ENCODE results near the gene ZNF175.

The ZNF175 gene

DNA sequence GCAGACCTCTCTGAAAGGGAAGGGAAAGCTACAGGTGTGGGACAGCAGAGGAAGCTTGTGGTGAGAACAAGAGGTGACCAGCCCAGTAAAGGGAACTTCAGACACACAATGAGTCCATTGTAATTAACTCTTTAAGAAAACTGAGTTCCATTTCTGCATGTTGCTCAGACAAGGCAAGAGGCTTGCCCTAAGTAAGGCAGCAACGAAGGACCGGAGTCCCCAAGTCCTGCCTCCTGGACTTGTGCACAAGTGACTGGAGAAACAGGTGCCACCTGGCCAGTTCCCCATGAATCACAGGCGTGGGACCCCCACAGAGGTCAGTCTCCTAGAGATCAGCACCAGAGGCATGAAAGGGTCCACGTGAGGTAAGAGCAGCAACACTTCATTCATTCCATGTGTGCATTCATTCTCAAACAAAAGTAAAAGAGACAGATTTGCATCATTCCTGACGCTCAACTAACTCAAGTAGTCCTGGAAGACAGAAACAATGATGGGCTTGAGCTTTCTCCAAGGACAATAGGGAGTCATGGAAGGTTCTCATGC lies 24.9 kb upstream of the ZNF175 start:
- no peak overlapping the region for H3K4me3 ChIP-seq (ENCODE audit: low read length)
- TF ChIP-seq ZNF274 (IDR thresholded peaks at IDR 0.05; ENCODE audit: low read depth, low read length), result no peak

DNA sequence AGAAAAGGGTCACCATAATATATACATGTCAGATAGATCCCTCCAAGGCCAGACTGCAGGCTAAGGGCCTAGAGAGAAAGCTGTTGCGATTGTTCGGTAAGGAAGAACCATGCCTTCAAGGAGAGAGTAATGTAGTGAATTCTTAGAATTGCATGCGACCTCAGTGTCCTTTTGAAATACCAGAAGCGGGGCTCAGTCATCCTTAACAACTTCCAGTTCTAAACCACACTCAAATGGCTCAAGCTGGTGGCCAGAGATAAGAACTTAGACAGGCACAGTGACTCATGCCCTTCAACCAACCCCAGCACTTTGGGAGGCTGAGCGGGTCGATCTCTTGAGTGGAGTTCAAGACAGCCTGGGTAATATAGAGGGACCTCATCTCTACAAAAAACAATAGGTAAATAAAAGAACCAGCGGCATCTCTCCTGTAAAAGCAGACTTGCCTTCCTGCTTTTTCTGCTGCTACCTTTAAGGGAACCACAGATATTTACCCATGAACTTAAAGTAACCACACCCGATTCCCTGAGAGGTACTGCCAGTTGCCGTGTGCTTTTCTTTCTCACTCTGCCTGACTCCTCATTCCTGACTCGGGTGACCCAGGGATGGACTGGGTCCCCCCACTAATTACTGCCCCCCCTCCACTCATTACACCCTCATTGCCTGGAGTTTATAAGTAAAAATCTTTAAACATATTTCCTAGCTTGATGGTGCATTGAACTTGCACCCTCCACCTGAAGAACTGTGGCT lies 24.3 kb upstream of the ZNF175 start:
- H3K4me3 ChIP-seq (ENCODE audit: low read length), result no peak overlapping the region
- TF ChIP-seq ZNF274 (IDR thresholded peaks at IDR 0.05; ENCODE audit: low read depth, low read length), result no peak

DNA sequence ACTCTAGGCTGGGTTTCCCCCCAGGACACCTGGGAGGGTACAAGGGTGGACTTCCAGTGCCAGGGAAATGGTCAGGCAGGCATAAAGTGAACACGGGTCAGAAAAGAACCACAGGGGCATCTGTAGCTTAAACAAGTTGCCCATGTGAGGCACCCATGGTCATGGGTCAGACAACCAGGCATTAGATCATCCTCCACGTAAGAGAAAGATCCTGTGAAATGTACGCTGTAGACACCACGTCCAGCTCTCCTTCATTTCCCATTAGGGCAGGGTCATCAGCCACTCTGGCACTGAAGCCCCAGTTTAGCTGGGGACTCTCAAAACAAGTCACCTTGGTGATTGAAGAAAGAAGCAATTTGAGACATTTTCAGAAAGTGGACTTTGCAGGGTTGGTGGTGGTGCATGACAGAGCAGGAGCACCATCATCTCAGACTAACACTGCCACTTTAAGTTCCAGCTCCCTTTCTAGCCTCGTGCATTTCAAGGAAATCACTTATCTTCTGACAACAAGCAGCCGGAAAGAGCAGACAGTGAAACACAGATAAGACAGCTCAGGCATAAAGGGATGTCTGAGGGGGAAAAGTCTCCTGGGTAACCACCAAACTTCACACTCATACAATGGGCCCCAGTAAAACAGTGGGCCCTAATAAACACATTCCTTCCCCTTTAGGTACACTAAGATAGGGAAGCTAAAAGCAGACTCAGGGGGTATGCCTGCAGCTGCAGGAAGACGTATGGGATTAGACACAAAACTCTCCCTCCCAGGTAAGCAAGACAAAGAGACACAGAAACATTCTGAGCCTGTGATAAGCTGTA lies 23.5 kb upstream of the ZNF175 start:
- H3K4me3 ChIP-seq (ENCODE audit: low read length), result no peak overlapping the region
- no peak for TF ChIP-seq ZNF274 (IDR thresholded peaks at IDR 0.05; ENCODE audit: low read depth, low read length)

DNA sequence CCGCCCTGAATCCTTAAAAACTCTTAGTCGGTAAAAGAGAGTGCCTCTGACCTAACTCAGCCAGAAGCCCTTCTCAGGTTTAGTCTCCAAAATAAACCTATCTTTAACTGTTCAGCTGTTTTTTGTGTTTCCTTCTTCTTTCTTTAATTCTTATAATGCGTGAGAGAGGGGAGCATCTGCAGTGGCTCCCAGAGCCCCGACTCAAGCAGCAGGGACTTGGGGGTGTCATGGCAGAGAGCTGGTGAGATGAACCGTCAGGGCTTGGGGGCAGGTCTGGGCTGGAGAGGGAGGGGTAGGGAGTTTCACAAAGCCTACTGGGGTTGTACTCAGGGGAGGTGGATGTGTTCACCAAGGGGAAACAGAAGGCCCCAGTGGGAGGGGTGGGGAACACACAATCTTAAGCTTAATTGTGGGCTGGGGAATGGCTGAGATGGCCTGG lies 22.9 kb upstream of the ZNF175 start:
- no peak overlapping the region for H3K4me3 ChIP-seq (ENCODE audit: low read length)
- no peak for TF ChIP-seq ZNF274 (IDR thresholded peaks at IDR 0.05; ENCODE audit: low read depth, low read length)

DNA sequence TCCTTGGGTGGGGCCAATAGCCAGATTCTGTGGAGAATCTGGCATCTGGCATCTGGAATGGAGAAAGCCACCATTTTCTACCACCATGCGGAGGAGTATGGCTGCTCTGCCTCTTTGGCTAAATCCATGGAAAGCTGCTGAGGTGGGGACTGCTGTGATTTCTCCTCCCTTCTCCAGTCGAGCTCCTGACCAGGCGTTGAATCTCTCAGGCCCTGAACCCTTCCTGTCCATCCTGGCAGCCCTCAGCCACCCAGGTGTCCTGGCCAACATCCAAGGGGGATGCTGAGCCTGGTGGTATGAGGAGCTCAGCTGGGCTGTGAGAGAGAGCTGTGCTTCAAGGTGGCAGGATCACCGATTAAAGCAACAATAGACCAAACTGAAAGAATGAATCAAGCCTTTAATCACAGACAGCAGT lies 22.2 kb upstream of the ZNF175 start:
- H3K4me3 ChIP-seq (ENCODE audit: low read length), result no peak overlapping the region
- no peak for TF ChIP-seq ZNF274 (IDR thresholded peaks at IDR 0.05; ENCODE audit: low read depth, low read length)

DNA sequence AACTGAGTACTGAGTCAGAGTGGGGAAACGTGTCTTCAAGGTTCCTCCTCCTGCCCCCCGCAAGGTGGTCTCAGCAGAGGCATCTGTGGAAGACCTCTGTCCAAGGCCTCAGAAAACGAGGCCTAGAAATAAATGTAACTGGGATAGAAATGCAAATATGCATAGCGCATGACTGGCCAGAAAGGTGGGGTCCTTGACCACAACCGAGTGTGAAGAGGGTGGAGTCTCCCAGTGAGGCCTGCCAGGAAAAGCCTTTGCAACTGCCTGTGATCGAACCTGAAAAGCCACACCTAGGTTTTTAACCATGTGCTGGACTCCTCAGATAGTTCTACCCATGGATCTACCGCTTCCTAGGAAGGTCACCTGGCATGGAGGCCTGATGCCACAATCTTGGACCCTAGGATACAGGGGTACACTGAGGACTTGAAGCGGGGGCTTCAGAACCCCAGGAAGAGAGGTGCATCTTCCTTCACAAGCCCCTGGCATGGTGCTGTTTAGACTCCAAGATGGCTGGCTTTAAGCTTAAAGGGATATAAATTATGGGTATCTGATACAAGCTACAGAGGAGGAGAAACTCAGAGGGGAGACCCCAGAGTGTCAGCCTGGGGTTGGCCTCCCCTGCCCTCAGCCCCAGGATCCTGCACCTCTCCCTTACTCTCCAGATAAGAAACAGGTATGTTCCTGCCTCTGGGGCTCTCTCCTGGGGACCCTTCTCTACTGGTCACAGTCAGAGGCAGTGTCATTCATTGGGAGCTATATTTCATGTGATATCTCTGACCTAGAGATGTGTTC lies 21.4 kb upstream of the ZNF175 start:
- no peak for TF ChIP-seq ZNF274 (IDR thresholded peaks at IDR 0.05; ENCODE audit: low read depth, low read length)
- no peak overlapping the region for H3K4me3 ChIP-seq (ENCODE audit: low read length)

DNA sequence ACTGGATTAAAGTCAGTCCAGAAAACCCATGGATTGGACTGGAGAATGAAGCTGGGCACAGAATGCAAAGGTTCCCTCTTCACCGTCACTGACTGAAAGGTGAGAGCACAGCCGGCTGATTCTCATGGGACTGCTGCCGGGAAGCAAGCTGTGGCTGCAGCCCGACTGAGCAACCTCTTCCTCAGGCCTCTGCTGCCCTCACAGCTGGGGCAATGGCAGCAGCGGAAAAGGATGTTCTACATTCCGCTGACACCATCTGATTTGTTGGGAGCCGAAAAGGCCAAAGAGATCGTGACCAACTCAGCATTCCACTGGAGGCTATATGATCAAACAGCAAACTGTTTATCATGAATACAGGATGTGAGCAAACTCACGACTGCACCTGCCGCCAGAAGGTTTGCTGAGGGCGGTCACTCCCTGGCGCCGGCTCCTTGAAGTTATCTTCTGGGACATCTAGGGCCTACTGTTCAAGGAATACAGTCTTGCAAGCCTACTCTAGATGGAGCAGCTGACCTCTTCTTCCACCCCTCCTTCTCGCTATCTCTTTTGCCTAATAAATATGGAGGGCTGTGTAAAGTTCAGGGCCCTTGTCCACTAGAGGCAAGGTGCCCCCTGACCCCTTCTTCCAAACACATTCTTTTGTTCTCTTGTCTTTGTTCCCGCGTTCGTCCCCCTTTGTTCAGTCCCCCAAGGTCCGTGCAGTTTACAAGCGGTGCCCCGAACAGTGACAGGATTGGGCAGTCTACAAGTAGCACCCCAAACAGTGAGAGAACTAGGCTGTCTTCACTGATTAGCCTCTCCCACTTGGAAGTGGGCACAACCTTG lies 20.0 kb upstream of the ZNF175 start:
- H3K4me3 ChIP-seq (ENCODE audit: low read length), result no peak overlapping the region
- no peak for TF ChIP-seq ZNF274 (IDR thresholded peaks at IDR 0.05; ENCODE audit: low read depth, low read length)

DNA sequence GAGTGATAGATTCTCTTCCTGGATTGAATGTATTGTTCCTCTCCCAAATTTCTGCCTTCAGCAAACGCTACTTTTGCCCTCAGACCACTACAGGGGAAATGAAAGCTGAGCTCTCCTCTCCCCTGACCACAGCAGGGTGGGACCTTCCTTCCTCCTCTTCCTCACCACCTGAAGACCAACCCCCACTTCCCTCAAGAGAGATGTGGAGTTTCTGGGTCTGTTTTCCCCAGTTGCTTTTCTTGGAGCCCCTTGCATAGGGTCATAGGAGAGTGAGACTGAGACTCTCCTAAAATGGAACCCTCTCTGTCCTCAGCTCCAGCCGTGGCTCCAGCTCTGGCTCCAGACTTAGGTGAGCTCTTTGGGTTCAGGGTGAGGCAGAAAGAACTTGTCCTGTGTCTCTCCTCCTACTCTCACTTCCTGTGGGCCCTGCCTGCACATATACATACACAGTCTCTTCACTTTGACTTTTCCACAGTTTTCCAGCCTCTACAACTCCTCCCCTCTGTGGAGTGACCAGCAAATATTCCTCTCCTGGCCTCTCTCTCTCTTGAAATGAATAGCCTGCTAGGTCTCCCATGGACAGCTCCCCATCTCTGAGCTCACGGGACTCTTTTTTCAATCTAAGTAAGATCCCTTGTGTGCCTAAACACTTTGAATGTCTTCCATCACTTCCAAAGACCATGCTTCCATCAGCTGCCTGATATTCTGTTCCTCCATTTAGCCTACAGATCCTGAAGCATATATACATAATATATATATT lies 19.2 kb upstream of the ZNF175 start:
- TF ChIP-seq ZNF274 (IDR thresholded peaks at IDR 0.05; ENCODE audit: low read depth, low read length), result no peak
- H3K4me3 ChIP-seq (ENCODE audit: low read length), result no peak overlapping the region

DNA sequence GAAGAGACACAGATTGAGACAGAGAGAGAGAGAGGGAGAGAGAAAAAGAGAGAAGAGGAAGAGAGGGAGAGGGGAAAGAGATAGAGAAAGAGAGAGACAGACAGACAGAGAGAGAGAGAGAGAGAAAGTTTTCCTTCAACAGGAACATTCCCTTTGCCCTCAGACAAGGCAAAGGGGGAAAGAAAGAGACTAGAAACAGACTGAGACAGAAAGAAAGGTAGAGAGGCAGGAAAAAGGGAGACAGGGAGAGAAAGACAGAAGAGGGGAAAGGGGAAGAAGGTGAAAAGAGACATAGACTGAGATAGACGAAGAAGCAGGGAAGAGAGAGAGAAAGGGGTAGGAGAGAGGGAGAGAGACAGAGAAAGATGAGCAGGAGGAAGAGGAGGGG lies 18.5 kb upstream of the ZNF175 start:
- H3K4me3 ChIP-seq (ENCODE audit: low read length), result no peak overlapping the region
- TF ChIP-seq ZNF274 (IDR thresholded peaks at IDR 0.05; ENCODE audit: low read depth, low read length), result no peak

DNA sequence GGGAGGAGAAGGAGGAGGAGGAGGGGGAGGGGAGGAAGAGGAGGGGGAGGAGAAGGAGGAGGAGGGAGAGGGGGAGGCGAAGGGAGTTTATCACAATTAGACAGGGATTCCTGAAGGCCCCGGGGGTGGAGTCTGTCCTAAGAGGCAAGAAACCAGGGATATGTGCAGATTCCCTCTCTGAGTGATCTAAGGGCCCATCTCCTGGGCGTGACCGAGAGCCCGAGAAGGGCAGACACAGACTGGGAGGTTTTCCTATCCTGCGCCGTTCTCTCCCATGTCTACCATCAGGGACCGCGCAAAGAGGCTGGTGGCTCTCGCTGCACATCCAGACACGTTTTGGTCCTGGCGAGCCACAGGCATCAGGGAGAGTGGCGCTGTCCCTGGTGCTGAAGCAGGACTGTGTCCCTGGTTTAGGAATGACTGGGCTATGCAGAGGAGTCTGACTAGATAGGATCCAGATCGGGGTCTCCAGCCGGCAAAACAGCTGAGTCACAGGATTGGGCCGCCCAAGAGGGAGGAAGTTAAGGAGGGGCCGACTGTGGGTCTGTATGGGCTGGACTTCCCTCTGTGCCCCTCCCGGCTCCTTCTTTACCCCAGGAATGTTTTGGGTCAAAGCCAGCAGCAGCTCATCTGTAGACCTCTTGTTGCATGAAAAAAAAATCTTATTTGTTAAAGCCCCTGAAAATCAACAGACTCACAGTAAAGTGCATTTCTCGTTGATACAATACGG lies 17.9 kb upstream of the ZNF175 start:
- TF ChIP-seq ZNF274 (IDR thresholded peaks at IDR 0.05; ENCODE audit: low read depth, low read length), result no peak
- no peak overlapping the region for H3K4me3 ChIP-seq (ENCODE audit: low read length)

DNA sequence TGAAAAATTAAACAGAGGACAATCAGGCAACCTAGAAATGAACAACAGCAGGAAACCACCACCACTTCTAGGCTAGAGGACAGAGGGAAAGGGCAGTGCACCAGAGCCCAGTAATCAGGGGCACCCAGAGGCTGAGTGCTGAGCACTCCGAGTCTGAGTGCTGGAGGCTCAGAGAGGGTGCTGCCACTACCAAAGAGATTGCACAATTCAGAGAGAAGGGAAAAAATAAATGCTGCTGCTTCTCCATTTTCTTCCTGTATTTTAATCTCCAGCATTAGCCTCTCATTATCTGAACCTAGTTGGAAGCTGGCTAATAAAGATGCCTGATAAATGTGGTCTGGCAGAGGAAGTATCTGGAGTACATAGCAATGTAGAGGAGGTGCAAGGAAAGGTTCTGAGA lies 11.8 kb upstream of the ZNF175 start:
- no peak for TF ChIP-seq ZNF274 (IDR thresholded peaks at IDR 0.05; ENCODE audit: low read depth, low read length)
- no peak overlapping the region for H3K4me3 ChIP-seq (ENCODE audit: low read length)

DNA sequence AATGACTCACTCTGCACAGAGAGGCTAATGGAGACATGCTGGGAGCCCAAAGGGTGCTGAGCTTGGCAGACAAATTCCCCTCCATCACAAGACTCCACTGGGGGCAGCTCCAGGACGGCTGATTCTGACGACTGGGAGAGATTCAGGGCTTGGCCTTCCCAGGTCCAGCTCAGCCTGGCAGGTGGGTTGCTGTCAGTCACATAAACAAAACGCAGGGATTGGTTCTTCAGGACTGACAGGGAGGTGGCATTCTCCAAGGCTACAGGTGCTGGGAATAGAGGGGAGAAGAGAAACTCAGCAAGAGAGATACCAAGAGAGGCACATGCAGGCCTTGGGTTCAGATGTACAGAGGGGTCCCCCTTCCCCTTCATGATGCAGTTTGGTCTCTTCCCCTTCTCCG lies 10.7 kb upstream of the ZNF175 start:
- no peak overlapping the region for H3K4me3 ChIP-seq (ENCODE audit: low read length)
- TF ChIP-seq ZNF274 (IDR thresholded peaks at IDR 0.05; ENCODE audit: low read depth, low read length), result no peak

All from GM08714 (cell line).